Heart left ventricle (tissue), 13 donors: ENCODE results near the gene SPEM3.

Experiments used
- POLR2A ChIP-seq, 2 donors: fragments of 450-650 bp; IDR thresholded peaks; one replicate each; pipeline ENCODE4 v1.6.1; 2017; ENCODE audit warnings: antibody characterized with exemption in 2 of 2, mild to moderate bottlenecking in 2 of 2, moderate library complexity in 2 of 2
- TF ChIP-seq, protein P1 (sequence below), 12 donors: fragments of 200-600 bp; sonication (generic) in 4 of 12; IDR thresholded peaks; one replicate each; pipeline versions ENCODE4 v1.5.0 to v1.8.0; 2018 to 2022; ENCODE audit warnings: antibody characterized with exemption in 12 of 12, mild to moderate bottlenecking in 5 of 12
- donor health status: ischemic (EF 13 %, LVEDD 7.1; RV severe dilation, severe dysfunction).
- donor health status: DM: no; HTN: yes; CAD: no.
- donor health status: DM: no; HTN: no; CAD: no.
- donor health status: ischemic (EF 25% LVEDD 6.9; RV normal size, moderate dysfunction).
- donor health status: ischemic (EF 25% LVEDD 5.7; RV mildly dilated, moderate dysfunction).
- donor health status: ischemic (EF 35%, LVEDD 5.7; RV mildly dilated, moderate dysfunction).
- donor health status: nonischemic (EF 11% LVEDD 7.7; RV severe dilation, severe dysfunction).
- donor health status: DM: yes; HTN: yes; CAD: no.
- donor health status: PGD.
- donor health status: ischemic (EF 29% LVEDD 5.4; RV normal size, mild dysfunction).
- donor health status: nonischemic (EF 23%, LVEDD 6.1; RV moderate dilation, normal function).

DNA sequence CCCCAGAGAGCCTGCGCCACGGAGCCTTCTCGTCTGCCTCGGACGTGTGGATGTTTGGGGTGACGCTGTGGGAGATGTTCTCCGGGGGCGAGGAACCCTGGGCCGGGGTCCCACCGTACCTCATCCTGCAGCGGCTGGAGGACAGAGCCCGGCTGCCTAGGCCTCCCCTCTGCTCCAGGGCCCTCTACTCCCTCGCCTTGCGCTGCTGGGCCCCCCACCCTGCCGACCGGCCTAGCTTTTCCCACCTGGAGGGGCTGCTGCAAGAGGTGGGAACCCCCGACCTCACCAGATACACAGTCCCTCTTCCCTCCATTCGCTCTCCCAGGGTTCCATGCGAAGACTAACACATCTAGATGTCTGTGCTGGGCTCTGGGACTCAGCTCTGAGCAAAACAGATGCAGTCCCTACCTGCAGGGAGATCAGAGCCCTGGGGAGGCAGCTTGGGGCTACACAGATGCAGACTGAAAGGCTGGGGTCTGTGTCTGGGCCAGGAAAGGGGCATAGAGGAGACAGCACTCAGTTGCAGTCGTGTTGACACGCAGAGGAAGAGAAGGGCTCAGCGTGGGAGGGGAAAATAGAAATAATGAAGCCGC, 44.1 kb upstream of the SPEM3 start:
- TF ChIP-seq, protein P1, sequence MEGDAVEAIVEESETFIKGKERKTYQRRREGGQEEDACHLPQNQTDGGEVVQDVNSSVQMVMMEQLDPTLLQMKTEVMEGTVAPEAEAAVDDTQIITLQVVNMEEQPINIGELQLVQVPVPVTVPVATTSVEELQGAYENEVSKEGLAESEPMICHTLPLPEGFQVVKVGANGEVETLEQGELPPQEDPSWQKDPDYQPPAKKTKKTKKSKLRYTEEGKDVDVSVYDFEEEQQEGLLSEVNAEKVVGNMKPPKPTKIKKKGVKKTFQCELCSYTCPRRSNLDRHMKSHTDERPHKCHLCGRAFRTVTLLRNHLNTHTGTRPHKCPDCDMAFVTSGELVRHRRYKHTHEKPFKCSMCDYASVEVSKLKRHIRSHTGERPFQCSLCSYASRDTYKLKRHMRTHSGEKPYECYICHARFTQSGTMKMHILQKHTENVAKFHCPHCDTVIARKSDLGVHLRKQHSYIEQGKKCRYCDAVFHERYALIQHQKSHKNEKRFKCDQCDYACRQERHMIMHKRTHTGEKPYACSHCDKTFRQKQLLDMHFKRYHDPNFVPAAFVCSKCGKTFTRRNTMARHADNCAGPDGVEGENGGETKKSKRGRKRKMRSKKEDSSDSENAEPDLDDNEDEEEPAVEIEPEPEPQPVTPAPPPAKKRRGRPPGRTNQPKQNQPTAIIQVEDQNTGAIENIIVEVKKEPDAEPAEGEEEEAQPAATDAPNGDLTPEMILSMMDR (IDR thresholded peaks at IDR 0.05) = no peak
- no peak for TF ChIP-seq POLR2A (IDR thresholded peaks at IDR 0.05)
